Measurements from ENCODE around the gene POLR3G.

GRCh38 chr5:90477621-90478215 is 3.1 kb downstream of the POLR3G start:
- TF ChIP-seq CTCF (IDR thresholded peaks at IDR 0.05) (no peak), POLR2A (IDR thresholded peaks at IDR 0.05) (no peak)
